Mesothelial cell of epicardium (in vitro differentiated cells): ENCODE results near the gene DNAJB9. TPM values are rescaled to one million over a fixed set of nuclear protein-coding genes. Genes with fewer than 3 reads are reported as not detected.
A peak's percentile ranks its signal among the peaks of the same experiment; 100 is the strongest.

Experiments
- DNase-seq, 2 experiments: peaks; one replicate each; pipeline ENCODE4 v3.0.0; 2021; ENCODE audit warnings: low spot score in 2 of 2; ENCODE audit not compliant: unreplicated experiment in 2 of 2
- H3K27ac Mint-ChIP-seq: 2 replicates; pipeline ENCODE4 v1.8.0; 2021; ENCODE audit warnings: mixed read lengths
- H3K27me3 Mint-ChIP-seq: 2 replicates; pipeline ENCODE4 v1.8.0; 2021; ENCODE audit warnings: low read depth, mixed read lengths
- H3K36me3 Mint-ChIP-seq: 2 replicates; pipeline ENCODE4 v1.8.0; 2021; ENCODE audit warnings: mixed read lengths
- H3K4me1 Mint-ChIP-seq: 2 replicates; pipeline ENCODE4 v1.8.0; 2021; ENCODE audit warnings: mixed read lengths
- H3K4me3 Mint-ChIP-seq: 2 replicates; pipeline ENCODE4 v1.8.0; 2021; ENCODE audit warnings: mild to moderate bottlenecking, moderate library complexity, mixed read lengths
- H3K9me3 Mint-ChIP-seq: 2 replicates; pipeline ENCODE4 v1.8.0; 2021; ENCODE audit warnings: mixed read lengths
- total RNA-seq: library from RNA; stranded (reverse); gene quantifications from 3 replicates; pipeline ENCODE4 v1.2.1, GENCODE V29; 2021
- TF ChIP-seq, protein P1 (sequence below): fragments of 200-600 bp; sonication (generic); IDR thresholded peaks from one replicate; pipeline ENCODE4 v1.5.0; 2021; ENCODE audit warnings: antibody characterized with exemption; ENCODE audit not compliant: unreplicated experiment

The DNAJB9 gene
- total RNA-seq, 1 donor from 2014 or later = 14.1 TPM

DNA sequence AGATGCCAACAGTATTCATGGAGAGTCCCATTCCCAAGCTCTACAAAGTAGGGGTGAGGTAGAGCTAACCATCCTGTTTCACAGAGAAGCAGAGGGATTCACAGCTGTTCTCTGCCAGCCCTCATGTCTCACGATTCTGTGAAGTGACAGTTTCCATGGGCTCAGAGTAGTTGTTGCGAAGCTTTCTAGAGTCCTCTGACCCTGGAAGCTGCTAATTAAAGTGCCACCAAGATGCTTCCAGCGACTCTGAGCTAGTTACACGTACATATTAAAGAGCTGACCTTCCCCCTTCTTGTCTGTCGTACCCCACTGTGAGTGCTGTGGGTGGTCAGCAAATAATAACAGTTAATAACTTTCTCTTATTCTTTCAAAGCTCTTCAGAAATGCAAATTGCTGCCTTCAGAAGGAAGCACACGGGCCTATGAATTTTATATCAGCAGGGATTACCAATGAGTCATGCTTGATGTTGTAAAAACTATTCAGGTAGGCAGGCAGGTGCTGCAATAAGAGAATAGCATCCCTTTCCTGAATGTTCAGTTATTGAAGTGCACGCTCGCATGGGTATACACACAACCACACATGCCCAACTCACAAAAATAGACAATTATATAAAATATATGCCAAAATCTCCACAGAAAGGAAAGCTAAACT lies 34.1 kb downstream of the DNAJB9 start:
- Mint-ChIP-seq H3K27me3 (no peaks in the 10 kb centered on the region), H3K27ac (no peak overlapping the region), H3K9me3 (no peaks in the 10 kb centered on the region), H3K4me3 (no peak overlapping the region), H3K36me3 (no peaks in the 10 kb centered on the region), H3K4me1 (peaks cover 8% of the 10 kb centered on the region)
- TF ChIP-seq, protein P1, sequence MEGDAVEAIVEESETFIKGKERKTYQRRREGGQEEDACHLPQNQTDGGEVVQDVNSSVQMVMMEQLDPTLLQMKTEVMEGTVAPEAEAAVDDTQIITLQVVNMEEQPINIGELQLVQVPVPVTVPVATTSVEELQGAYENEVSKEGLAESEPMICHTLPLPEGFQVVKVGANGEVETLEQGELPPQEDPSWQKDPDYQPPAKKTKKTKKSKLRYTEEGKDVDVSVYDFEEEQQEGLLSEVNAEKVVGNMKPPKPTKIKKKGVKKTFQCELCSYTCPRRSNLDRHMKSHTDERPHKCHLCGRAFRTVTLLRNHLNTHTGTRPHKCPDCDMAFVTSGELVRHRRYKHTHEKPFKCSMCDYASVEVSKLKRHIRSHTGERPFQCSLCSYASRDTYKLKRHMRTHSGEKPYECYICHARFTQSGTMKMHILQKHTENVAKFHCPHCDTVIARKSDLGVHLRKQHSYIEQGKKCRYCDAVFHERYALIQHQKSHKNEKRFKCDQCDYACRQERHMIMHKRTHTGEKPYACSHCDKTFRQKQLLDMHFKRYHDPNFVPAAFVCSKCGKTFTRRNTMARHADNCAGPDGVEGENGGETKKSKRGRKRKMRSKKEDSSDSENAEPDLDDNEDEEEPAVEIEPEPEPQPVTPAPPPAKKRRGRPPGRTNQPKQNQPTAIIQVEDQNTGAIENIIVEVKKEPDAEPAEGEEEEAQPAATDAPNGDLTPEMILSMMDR = no peak
- no peak for DNase-seq

DNA sequence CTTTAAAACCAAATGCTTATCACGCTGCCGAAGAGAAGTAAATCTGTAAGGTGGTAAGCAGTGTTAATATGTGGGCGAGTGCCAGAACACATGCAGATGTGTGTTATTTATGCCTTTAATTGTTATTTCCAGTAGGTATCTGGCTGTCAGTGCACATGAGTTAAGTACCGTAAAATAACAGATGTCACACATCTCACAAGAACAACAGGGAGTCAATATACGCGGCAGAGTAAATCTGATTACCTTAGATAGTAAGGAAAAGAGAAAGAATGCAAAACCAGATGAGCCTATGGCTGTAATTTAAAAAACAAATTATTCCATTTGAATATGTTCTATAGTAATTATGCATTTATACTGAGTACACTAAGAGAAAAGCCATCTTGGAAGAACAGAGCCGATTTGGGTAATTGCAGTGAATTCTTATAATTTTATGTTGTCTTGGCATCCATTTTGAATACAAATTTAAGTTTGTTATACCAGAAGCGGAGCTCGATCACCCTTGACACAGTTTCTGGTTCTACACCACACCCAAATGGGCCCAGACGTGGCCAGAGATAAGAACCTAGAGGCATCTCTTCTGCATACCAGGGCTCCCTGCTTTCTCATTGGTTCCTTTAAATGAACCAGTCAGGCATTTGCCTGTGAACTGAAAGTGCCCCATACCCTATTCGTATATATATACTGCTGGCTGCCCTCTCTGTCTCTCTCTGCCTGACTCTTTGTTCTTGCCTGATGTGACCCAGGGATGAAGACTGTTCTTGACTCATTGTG lies 34.8 kb downstream of the DNAJB9 start:
- H3K27me3 Mint-ChIP-seq = no peaks in the 10 kb centered on the region

DNA sequence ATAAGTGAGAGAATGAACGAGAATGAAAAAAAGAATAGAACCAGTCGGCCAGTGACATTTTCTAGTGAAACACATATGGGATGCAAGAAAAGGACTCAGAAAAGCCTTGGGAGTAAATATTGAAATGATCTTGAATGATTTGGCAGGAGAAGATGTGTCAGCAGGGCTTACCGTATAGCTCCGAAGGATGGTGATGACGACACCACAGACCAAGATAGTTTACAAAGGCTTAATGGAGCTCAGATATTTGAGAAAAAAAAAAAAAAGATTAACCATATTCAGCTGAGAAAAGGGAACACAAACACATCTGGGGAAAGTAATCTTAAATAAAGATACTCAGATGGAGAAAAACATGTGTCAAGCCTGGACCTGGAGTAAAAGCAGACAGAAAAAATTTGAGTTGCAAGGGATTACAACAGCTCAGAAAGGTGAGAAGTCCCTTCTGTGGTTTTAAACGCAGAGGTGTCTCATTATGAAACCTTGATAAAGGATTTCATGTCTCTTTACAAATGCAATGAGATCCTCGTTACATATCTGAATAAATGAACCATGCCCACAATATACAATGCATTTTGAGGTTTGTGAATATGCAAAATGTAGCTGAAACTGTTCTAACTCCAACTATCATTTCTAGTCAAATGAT lies 36.0 kb downstream of the DNAJB9 start:
- Mint-ChIP-seq H3K36me3 (no peaks in the 10 kb centered on the region), H3K4me3 (no peak overlapping the region), H3K27me3 (no peaks in the 10 kb centered on the region), H3K4me1 (no peaks in the 10 kb centered on the region), H3K27ac (no peak overlapping the region), H3K9me3 (no peaks in the 10 kb centered on the region)
- TF ChIP-seq, protein P1 = no peak
- no peak for DNase-seq

More for the DNA sequence above, 34.8 kb downstream of the DNAJB9 start:
- peaks cover 2% of the 10 kb centered on the region for H3K4me1 Mint-ChIP-seq
- TF ChIP-seq, protein P1 = no peak
- H3K9me3 Mint-ChIP-seq = no peaks in the 10 kb centered on the region
- no peak overlapping the region for H3K27ac Mint-ChIP-seq
- no peak overlapping the region for H3K4me3 Mint-ChIP-seq
- no peak for DNase-seq
- H3K36me3 Mint-ChIP-seq = no peaks in the 10 kb centered on the region

DNA sequence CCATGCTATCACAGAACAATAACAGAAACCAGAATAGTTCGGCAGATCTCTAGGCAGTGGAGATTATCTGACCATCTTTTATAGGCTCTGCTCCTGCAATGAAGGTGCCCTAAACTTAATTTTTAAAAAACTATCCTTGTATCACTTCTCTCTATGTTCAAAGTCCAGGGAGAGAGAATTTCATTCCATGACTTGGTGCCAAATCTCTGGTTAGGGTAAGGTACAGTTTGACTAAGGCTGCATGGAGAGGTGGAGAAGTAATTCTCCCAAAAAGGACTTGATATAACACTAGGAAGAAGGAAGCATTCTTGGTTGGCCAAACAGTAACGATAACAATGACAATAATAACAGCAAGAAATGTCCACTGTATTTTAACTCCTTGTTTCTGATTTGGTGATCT lies 40.0 kb downstream of the DNAJB9 start:
- Mint-ChIP-seq H3K4me3 (no peak overlapping the region), H3K36me3 (no peaks in the 10 kb centered on the region), H3K27me3 (no peaks in the 10 kb centered on the region), H3K4me1 (peaks cover 29% of the 10 kb centered on the region), H3K27ac (no peak overlapping the region), H3K9me3 (no peaks in the 10 kb centered on the region)
- DNase-seq = no peak
- TF ChIP-seq, protein P1 = no peak

DNA sequence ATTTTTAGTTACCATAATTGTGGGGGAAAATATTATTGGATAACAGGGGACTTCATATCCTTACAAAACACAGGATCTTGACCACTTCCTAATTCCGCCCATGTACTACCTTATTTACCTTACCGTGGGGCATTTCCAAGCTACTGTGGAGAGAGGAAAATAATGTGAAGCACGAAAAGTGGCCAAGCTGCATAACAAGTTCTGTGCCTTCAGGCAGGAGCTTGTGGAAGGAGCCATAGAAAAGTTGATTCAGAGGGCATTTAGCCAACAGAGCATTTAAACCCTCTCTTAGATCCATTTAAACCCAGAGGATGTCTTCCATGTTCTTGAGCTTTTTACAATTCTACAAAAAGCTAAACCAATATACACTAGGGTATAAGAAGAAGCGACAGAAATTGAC lies 41.6 kb downstream of the DNAJB9 start:
- Mint-ChIP-seq H3K4me3 (no peak overlapping the region), H3K4me1 (peaks cover 30% of the 10 kb centered on the region), H3K36me3 (no peaks in the 10 kb centered on the region), H3K9me3 (no peaks in the 10 kb centered on the region), H3K27ac (peak overlapping the region; percentile 41), H3K27me3 (no peaks in the 10 kb centered on the region)
- TF ChIP-seq, protein P1 = no peak
- DNase-seq = no peak
